Upper lobe of left lung (tissue), 4 donors: ENCODE results near the gene MELTF.

Source experiments
- POLR2A ChIP-seq, 4 donors: fragments of 450-650 bp; IDR thresholded peaks; one replicate each; pipeline ENCODE4 v1.5.1; 2016 to 2017; ENCODE audit warnings: antibody characterized with exemption in 4 of 4, mild to moderate bottlenecking in 2 of 4
- POLR2AphosphoS5 ChIP-seq, 2 donors: sonication (generic); formaldehyde crosslinking; IDR thresholded peaks; one replicate each; pipeline ENCODE4 v1.5.1; 2017; ENCODE audit warnings: antibody characterized with exemption in 2 of 2
- TF ChIP-seq, protein P1 (sequence below), 6 experiments: fragments of 450-650 bp in 4 of 6; fragments of 200-600 bp in 2 of 6; sonication (generic) in 2 of 6; IDR thresholded peaks; one replicate each; pipeline ENCODE4 v1.5.1; 2016 to 2019; ENCODE audit warnings: antibody characterized with exemption in 6 of 6

DNA sequence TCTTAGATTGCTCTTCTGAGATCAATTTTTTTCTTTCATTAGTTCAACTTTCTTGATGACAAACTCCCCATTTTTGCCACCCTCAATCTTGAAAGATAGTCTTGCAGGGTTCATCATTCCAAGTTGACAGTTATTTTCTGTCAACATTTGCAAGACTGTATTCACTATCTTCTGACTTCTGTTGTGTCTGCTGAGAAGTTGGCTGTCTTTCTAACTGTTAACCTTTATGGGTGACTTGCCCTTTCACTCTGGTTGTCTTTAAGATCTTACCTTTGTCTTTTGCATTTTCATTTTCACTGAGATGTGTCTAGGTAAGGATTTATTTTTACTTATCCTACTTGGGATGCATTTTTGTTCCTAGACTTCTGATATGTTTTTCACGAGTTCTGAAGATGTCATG, 46.4 kb downstream of the MELTF start:
- TF ChIP-seq, protein P1, sequence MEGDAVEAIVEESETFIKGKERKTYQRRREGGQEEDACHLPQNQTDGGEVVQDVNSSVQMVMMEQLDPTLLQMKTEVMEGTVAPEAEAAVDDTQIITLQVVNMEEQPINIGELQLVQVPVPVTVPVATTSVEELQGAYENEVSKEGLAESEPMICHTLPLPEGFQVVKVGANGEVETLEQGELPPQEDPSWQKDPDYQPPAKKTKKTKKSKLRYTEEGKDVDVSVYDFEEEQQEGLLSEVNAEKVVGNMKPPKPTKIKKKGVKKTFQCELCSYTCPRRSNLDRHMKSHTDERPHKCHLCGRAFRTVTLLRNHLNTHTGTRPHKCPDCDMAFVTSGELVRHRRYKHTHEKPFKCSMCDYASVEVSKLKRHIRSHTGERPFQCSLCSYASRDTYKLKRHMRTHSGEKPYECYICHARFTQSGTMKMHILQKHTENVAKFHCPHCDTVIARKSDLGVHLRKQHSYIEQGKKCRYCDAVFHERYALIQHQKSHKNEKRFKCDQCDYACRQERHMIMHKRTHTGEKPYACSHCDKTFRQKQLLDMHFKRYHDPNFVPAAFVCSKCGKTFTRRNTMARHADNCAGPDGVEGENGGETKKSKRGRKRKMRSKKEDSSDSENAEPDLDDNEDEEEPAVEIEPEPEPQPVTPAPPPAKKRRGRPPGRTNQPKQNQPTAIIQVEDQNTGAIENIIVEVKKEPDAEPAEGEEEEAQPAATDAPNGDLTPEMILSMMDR (IDR thresholded peaks at IDR 0.05), result no peak
- TF ChIP-seq POLR2AphosphoS5 (IDR thresholded peaks at IDR 0.05) (no peak), POLR2A (IDR thresholded peaks at IDR 0.05) (no peak)
